Left ventricle myocardium inferior (tissue), 1 donor: ENCODE results near the gene RBCK1. TPM values are rescaled to one million over a fixed set of nuclear protein-coding genes. Genes with fewer than 3 reads are reported as not detected.
"Not testable (repeated sequence)": the region's sequence is repeated elsewhere in the genome, so short reads cannot be mapped to it uniquely, and the experiment has no call there.

Experiments used
- DNase-seq: peaks from one replicate; pipeline ENCODE4 v3.0.0-alpha.2; 2020
- H3K27ac ChIP-seq: fragments of 200-600 bp; replicated peaks from 2 replicates; pipeline ENCODE4 v1.8.0; 2021
- H3K27me3 ChIP-seq: fragments of 200-600 bp; 2 replicates; pipeline ENCODE4 v1.8.0; 2021; ENCODE audit warnings: low read depth
- H3K36me3 ChIP-seq: fragments of 200-600 bp; 2 replicates; pipeline ENCODE4 v1.8.0; 2021
- H3K4me1 ChIP-seq: fragments of 200-600 bp; 2 replicates; pipeline ENCODE4 v1.8.0; 2021
- H3K4me3 ChIP-seq: fragments of 200-600 bp; 2 replicates; pipeline ENCODE4 v1.8.0; 2021; ENCODE audit warnings: mild to moderate bottlenecking, moderate library complexity
- H3K9me3 ChIP-seq: fragments of 200-600 bp; replicated peaks from 2 replicates; pipeline ENCODE4 v1.8.0; 2021
- intact Hi-C: fragments of 100-400 bp; cut with micrococcal nuclease; formaldehyde crosslinking; loops from one replicate; pipeline ENCODE4 v1.11.0; 2022
- total RNA-seq: library from RNA; stranded (reverse); fragmentation: NEBNext Ultra II Directional; extraction: Animal tissue kit (Norgen Biotek cat#: 25700); gene quantifications from one replicate; pipeline ENCODE4 v1.2.1, GENCODE V29; 2021
- TF ChIP-seq, protein P1 (sequence below): fragments of 200-600 bp; IDR thresholded peaks from 2 replicates; pipeline ENCODE4 v1.8.0; 2021; ENCODE audit warnings: antibody characterized with exemption, mild to moderate bottlenecking, borderline replicate concordance
- donor health status: DM: no; HTN: yes; CAD: no; lungs with severe emphysema.

The RBCK1 gene
- total RNA-seq, 1 donor from 2014 or later, result 49.7 TPM

DNA sequence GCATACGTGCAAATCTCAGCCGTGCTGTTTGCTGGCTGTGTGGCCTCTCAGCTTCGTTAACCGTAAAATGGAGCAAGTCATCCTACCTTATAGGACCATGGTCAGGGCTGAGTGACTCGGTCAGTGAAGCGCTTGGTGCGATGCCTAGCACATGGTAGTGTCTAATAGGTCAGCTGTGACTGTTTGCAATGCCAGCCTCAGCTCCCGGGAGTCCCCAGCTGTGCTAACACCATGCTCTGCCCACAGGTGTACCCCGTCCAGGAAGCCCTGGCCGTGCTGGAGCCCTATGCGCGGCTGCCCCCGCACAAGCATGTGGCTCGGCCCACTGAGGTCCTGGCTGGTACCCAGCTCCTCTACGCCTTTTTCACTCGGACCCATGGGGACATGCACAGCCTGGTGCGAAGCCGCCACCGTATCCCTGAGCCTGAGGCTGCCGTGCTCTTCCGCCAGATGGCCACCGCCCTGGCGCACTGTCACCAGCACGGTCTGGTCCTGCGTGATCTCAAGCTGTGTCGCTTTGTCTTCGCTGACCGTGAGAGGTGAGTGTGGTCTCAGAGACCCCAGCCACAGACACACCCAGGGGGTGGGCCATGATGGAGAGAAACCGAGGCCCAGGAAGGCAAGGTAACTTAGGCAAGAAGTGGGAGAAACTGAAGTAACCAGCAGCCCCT, 16.9 kb upstream of the RBCK1 start:
- intact Hi-C loops, result no loop called here
- Histone ChIP-seq H3K4me3 (no peak overlapping the region), H3K27ac (no peak overlapping the region), H3K36me3 (peaks cover 8% of the 10 kb centered on the region), H3K4me1 (peaks cover 3% of the 10 kb centered on the region), H3K27me3 (no peaks in the 10 kb centered on the region), H3K9me3 (no peaks in the 10 kb centered on the region)
- no peak for DNase-seq
- TF ChIP-seq, protein P1, sequence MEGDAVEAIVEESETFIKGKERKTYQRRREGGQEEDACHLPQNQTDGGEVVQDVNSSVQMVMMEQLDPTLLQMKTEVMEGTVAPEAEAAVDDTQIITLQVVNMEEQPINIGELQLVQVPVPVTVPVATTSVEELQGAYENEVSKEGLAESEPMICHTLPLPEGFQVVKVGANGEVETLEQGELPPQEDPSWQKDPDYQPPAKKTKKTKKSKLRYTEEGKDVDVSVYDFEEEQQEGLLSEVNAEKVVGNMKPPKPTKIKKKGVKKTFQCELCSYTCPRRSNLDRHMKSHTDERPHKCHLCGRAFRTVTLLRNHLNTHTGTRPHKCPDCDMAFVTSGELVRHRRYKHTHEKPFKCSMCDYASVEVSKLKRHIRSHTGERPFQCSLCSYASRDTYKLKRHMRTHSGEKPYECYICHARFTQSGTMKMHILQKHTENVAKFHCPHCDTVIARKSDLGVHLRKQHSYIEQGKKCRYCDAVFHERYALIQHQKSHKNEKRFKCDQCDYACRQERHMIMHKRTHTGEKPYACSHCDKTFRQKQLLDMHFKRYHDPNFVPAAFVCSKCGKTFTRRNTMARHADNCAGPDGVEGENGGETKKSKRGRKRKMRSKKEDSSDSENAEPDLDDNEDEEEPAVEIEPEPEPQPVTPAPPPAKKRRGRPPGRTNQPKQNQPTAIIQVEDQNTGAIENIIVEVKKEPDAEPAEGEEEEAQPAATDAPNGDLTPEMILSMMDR, result no peak

DNA sequence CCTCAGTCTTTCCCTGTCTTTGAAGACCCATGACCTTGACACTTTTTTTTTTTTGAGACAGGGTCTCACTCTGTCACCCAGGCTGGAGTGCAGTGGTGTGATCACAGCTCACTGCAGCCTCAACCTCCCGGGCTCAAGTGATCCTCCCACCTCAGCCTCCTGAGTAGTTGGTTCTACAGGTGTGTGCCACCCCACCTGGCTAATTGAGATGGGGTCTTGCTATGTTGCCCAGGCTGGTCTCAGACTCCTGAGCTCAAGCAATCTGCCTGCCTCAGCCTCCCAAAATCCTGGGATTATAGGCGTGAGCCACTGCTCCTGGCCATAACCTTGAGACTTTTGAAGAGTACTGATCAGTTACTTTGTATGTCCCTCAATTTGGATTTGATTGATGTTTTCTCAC, 14.8 kb upstream of the RBCK1 start:
- H3K4me1 ChIP-seq, H3K27me3 ChIP-seq, intact Hi-C loops, DNase-seq, H3K4me3 ChIP-seq, H3K27ac ChIP-seq, H3K9me3 ChIP-seq: not testable (repeated sequence)
- peaks cover 14% of the 10 kb centered on the region for H3K36me3 ChIP-seq

DNA sequence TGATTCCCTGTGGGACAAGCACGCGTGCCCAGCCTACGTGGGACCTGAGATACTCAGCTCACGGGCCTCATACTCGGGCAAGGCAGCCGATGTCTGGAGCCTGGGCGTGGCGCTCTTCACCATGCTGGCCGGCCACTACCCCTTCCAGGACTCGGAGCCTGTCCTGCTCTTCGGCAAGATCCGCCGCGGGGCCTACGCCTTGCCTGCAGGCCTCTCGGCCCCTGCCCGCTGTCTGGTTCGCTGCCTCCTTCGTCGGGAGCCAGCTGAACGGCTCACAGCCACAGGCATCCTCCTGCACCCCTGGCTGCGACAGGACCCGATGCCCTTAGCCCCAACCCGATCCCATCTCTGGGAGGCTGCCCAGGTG, 11.9 kb upstream of the RBCK1 start:
- Histone ChIP-seq H3K9me3 (no peaks in the 10 kb centered on the region), H3K27ac (no peak overlapping the region), H3K4me3 (no peak overlapping the region), H3K27me3 (no peaks in the 10 kb centered on the region), H3K36me3 (peaks cover 9% of the 10 kb centered on the region), H3K4me1 (no peaks in the 10 kb centered on the region)
- TF ChIP-seq, protein P1, result no peak
- DNase-seq, result no peak
- intact Hi-C loops, result no loop called here

DNA sequence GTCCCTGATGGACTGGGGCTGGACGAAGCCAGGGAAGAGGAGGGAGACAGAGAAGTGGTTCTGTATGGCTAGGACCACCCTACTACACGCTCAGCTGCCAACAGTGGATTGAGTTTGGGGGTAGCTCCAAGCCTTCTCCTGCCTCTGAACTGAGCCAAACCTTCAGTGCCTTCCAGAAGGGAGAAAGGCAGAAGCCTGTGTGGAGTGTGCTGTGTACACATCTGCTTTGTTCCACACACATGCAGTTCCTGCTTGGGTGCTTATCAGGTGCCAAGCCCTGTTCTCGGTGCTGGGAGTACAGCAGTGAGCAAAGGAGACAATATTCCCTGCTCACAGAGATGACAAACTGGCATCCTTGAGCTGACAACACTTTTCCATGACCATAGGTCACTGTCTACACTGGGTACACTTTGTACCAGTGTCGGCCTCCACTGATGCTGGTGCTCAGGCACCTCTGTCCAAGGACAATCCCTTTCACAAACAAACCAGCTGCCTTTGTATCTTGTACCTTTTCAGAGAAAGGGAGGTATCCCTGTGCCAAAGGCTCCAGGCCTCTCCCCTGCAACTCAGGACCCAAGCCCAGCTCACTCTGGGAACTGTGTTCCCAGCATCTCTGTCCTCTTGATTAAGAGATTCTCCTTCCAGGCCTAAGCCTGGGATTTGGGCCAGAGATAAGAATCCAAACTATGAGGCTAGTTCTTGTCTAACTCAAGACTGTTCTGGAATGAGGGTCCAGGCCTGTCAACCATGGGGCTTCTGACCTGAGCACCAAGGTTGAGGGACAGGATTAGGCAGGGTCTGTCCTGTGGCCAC, 11.3 kb upstream of the RBCK1 start:
- intact Hi-C loops, result no loop called here
- H3K27ac ChIP-seq, result no peak overlapping the region
- no peak for DNase-seq
- TF ChIP-seq, protein P1, result no peak
- H3K36me3 ChIP-seq, result peaks cover 9% of the 10 kb centered on the region
- H3K4me1 ChIP-seq, result no peaks in the 10 kb centered on the region
- H3K4me3 ChIP-seq, result no peak overlapping the region
- H3K9me3 ChIP-seq, result no peaks in the 10 kb centered on the region
- H3K27me3 ChIP-seq, result no peaks in the 10 kb centered on the region

DNA sequence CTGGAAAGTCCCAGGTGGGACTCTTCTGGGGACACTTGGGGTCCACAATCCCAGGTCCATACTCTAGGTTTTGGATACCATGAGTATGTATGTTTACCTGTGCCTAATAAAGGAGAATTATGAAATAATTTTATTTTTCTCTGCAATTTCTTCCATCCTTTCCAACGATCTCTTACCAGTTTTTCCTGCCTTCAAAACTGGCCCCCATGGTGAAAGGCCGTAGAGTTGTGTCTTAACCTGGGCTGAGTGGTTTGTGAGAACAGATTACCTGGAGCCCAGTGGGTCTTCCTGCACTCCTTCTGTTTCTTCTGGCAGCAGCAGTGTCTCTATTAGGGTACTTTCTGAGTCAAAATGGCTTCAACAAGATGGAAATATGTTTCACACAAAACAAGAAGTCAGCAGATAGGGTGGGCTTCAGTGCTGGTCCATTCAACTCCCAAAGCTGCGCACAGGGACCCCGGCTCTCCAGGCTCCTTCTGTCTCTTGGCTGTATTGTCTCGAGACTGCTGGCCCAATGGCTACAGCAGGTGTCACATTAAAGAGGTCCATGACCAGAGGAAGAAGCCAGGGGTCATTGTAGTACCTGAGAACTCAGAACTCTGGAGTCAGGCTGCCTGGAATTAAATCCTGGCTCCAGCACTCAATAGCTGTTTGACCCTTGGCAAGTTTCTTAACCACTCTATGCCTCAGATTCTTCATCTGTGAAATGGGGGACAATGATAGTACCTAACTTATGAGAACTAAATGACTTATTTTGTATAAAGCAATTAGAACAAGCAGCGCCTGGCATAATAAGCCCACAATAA, 10.5 kb upstream of the RBCK1 start:
- TF ChIP-seq, protein P1, result no peak
- H3K27me3 ChIP-seq, result no peaks in the 10 kb centered on the region
- no peaks in the 10 kb centered on the region for H3K9me3 ChIP-seq
- no peak for DNase-seq
- H3K27ac ChIP-seq, result no peak overlapping the region
- no peaks in the 10 kb centered on the region for H3K4me1 ChIP-seq
- intact Hi-C loops, result no loop called here
- peaks cover 9% of the 10 kb centered on the region for H3K36me3 ChIP-seq
- H3K4me3 ChIP-seq, result no peak overlapping the region
